GM13976 (cell line): Measurements from ENCODE around the gene CST11.

Source experiments
- DNase-seq: peaks from one replicate; pipeline ENCODE4 v3.0.0; 2012; ENCODE audit warnings: low spot score
- CTCF ChIP-seq: IDR thresholded peaks from 2 replicates; pipeline ENCODE4 v1.5.1; 2012; ENCODE audit warnings: borderline replicate concordance, mild to moderate bottlenecking; ENCODE audit not compliant: insufficient read depth; ENCODE audit errors: extremely low read depth, missing control alignments, control extremely low read depth
- in situ Hi-C: fragments of 300-500 bp; cut with MboI; formaldehyde crosslinking; loops from one replicate; pipeline ENCODE4 v1.12.0; 2022; ENCODE audit warnings: low sequenced_read_pairs, mixed read lengths, inconsistent platforms; ENCODE audit not compliant: unreplicated experiment

CST11 gene

GRCh38 chr20:23449421-23449820, 3.3 kb downstream of the CST11 start:
- peak; percentile 33 for DNase-seq
- TF ChIP-seq CTCF, result no peak
- in situ Hi-C loops, result loop anchor here (10.0 kb wide), 1 partner anchor 155 kb away; the partner anchor contains the start of gene CST9

GRCh38 chr20:23448167-23448566, 4.5 kb downstream of the CST11 start:
- in situ Hi-C loops, result loop anchor here (10.0 kb wide), 1 partner anchor 157 kb away; the partner anchor contains the start of gene CST9
- no peak for TF ChIP-seq CTCF
- DNase-seq, result no peak

GRCh38 chr20:23446505-23446904, 6.2 kb downstream of the CST11 start:
- in situ Hi-C loops, result loop anchor here (10.0 kb wide), 1 partner anchor 158 kb away; the partner anchor contains the start of gene CST9
- DNase-seq, result peak; percentile 74
- peak; percentile 48 for TF ChIP-seq CTCF

GRCh38 chr20:23445596-23446217, 7.0 kb downstream of the CST11 start:
- no peak for TF ChIP-seq CTCF
- in situ Hi-C loops, result loop anchor here (10.0 kb wide), 1 partner anchor 159 kb away; the partner anchor contains the start of gene CST9
- no peak for DNase-seq

- in situ Hi-C loops, result loop anchor here (10.0 kb wide), 1 partner anchor 160 kb away; the partner anchor contains the start of gene CST9
Observed at GRCh38 chr20:23444859-23445258, 7.8 kb downstream of the CST11 start.

GRCh38 chr20:23442436-23442835, 10.2 kb downstream of the CST11 start:
- TF ChIP-seq CTCF, result no peak
- in situ Hi-C loops, result loop anchor here (10.0 kb wide), 1 partner anchor 162 kb away; the partner anchor contains the start of gene CST9
- DNase-seq, result no peak

More at GRCh38 chr20:23444859-23445258, 7.8 kb downstream of the CST11 start:
- DNase-seq, result no peak
- no peak for TF ChIP-seq CTCF
